ENCODE data around the gene GNB3. TPM values are rescaled to one million over a fixed set of nuclear protein-coding genes. Genes with fewer than 3 reads are reported as not detected.
A peak's percentile ranks its signal among the peaks of the same experiment; 100 is the strongest.
"Not testable (repeated sequence)": the region's sequence is repeated elsewhere in the genome, so short reads cannot be mapped to it uniquely, and the experiment has no call there.

Gene GNB3
- total RNA-seq, 3 donors from 2014 or later = 0.13 to 0.90 (median 0.38) TPM

- peaks cover 21% of the 10 kb centered on the region for H3K36me3 Mint-ChIP-seq (ENCODE audit: insufficient read depth)
- no peak for ATAC-seq
- H3K9me3 Mint-ChIP-seq = no peaks in the 10 kb centered on the region
- no peaks in the 10 kb centered on the region for H3K27me3 Mint-ChIP-seq (ENCODE audit: low read depth)
- peaks cover 25% of the 10 kb centered on the region for H3K4me1 Mint-ChIP-seq (ENCODE audit: low read depth)
- peak overlapping the region; percentile 94 for H3K4me3 Mint-ChIP-seq
- no peak for DNase-seq
Observed at GRCh38 chr12:6853626-6854025, 12.9 kb downstream of the GNB3 start.

DNA sequence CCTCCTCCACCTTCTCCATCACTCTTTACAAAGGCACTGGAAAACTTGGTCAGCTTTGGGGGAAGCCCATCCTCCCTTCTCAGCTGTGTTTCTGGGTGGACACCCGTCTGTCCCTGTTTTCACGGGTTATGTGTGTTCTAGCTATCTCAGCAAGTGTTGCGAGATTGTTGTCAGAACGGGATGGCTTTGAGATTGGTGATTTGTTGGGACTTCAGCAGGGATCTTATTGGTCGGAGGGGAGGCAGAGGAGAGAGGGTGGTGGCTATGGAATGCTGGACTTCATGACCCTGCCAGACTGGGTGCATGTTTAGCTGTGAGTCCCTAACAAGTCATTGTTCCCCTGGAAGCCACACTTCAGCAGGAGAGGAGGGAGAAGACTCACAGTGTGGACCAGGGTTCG is 13.3 kb downstream of the GNB3 start:
- H3K27me3 Mint-ChIP-seq (ENCODE audit: low read depth) = no peaks in the 10 kb centered on the region
- no peaks in the 10 kb centered on the region for H3K9me3 Mint-ChIP-seq
- H3K4me3 Mint-ChIP-seq = peak overlapping the region; percentile 94
- ATAC-seq (no peak), DNase-seq (no peak)
- peaks cover 25% of the 10 kb centered on the region for H3K4me1 Mint-ChIP-seq (ENCODE audit: low read depth)
- peaks cover 21% of the 10 kb centered on the region for H3K36me3 Mint-ChIP-seq (ENCODE audit: insufficient read depth)

- ATAC-seq (no peak), DNase-seq (no peak)
- Mint-ChIP-seq H3K36me3 (ENCODE audit: insufficient read depth) (peaks cover 29% of the 10 kb centered on the region), H3K4me3 (no peak overlapping the region), H3K4me1 (ENCODE audit: low read depth) (peaks cover 22% of the 10 kb centered on the region), H3K27me3 (ENCODE audit: low read depth) (no peaks in the 10 kb centered on the region), H3K9me3 (no peaks in the 10 kb centered on the region)
Observed at GRCh38 chr12:6855322-6855721, 14.6 kb downstream of the GNB3 start.

- no peak for DNase-seq
- no peaks in the 10 kb centered on the region for H3K9me3 Mint-ChIP-seq
- H3K4me3 Mint-ChIP-seq = no peak overlapping the region
- H3K36me3 Mint-ChIP-seq (ENCODE audit: insufficient read depth) = peaks cover 51% of the 10 kb centered on the region
- no peak for ATAC-seq
- H3K4me1 Mint-ChIP-seq (ENCODE audit: low read depth) = peaks cover 9% of the 10 kb centered on the region
- H3K27me3 Mint-ChIP-seq (ENCODE audit: low read depth) = no peaks in the 10 kb centered on the region
Observed at GRCh38 chr12:6858799-6859198, 18.1 kb downstream of the GNB3 start.

DNA sequence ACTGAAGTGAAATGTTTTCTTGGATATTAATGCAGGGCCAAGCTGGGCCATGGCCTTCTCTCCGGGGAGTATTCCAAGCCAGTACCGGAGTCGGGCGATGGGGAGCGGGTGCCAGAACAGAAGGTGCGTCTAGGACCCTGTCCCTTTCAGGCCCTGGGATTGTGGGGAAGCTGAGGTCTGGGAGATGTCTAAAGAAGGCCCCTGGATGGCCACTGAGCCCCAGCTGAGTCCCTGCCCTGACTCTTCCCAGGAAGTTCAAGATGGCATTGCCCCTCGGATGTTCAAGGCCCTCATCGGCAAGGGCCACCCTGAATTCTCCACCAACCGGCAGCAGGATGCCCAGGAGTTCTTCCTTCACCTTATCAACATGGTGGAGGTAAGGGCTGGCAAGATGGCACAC is 19.4 kb downstream of the GNB3 start:
- no peak for ATAC-seq
- no peaks in the 10 kb centered on the region for H3K9me3 Mint-ChIP-seq
- H3K27me3 Mint-ChIP-seq (ENCODE audit: low read depth) = no peaks in the 10 kb centered on the region
- no peaks in the 10 kb centered on the region for H3K4me1 Mint-ChIP-seq (ENCODE audit: low read depth)
- no peak overlapping the region for H3K4me3 Mint-ChIP-seq
- DNase-seq = no peak
- H3K36me3 Mint-ChIP-seq (ENCODE audit: insufficient read depth) = peaks cover 54% of the 10 kb centered on the region

GRCh38 chr12:6860942-6861341 is 20.2 kb downstream of the GNB3 start:
- H3K36me3 Mint-ChIP-seq (ENCODE audit: insufficient read depth) = peaks cover 55% of the 10 kb centered on the region
- H3K4me1 Mint-ChIP-seq (ENCODE audit: low read depth) = no peaks in the 10 kb centered on the region

DNA sequence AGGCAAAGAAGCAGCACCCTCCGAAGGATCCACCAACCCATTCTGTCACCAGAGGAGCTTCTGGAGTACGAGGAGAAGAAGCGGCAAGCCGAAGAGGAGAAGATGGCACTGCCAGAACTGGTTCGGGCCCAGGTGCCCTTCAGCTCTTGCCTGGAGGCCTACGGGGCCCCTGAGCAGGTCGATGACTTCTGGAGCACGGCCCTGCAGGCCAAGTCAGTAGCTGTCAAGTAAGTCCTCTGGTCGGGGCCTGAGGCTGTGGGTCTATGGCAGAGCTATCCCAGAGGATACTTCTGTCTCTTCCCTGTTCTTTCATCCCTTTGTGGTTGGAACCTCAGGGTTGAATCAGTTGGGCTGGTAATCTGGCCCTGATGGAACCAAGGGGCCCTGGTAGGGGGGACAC is 20.7 kb downstream of the GNB3 start:
- ATAC-seq = no peak
- Mint-ChIP-seq H3K27me3 (ENCODE audit: low read depth) (no peaks in the 10 kb centered on the region), H3K36me3 (ENCODE audit: insufficient read depth) (peaks cover 57% of the 10 kb centered on the region)

More at GRCh38 chr12:6860942-6861341, 20.2 kb downstream of the GNB3 start:
- Mint-ChIP-seq H3K4me3 (no peak overlapping the region), H3K27me3 (ENCODE audit: low read depth) (no peaks in the 10 kb centered on the region), H3K9me3 (no peaks in the 10 kb centered on the region)
- ATAC-seq (no peak), DNase-seq (no peak)

DNA sequence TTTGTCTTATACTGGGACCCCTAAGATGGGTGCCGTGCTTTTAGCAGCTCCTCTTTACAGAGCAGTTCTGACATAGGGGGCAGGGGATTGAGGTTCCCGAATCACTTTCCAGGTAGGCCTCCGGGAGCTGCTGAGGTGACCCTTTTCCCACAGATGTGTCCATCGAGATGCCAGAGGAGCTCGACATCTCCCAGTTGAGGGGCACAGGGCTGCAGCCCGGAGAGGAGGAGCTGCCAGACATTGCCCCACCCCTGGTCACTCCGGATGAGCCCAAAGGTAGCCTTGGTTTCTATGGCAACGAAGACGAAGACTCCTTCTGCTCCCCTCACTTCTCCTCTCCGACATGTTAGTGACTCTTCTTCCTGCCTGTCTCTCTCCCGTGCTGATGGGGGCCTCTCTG is 22.3 kb downstream of the GNB3 start:
- peaks cover 50% of the 10 kb centered on the region for H3K36me3 Mint-ChIP-seq (ENCODE audit: insufficient read depth)
- no peaks in the 10 kb centered on the region for H3K9me3 Mint-ChIP-seq
- H3K4me1 Mint-ChIP-seq (ENCODE audit: low read depth) = peaks cover 6% of the 10 kb centered on the region
- no peak for ATAC-seq
- DNase-seq = no peak
- no peak overlapping the region for H3K4me3 Mint-ChIP-seq
- no peaks in the 10 kb centered on the region for H3K27me3 Mint-ChIP-seq (ENCODE audit: low read depth)

More for the DNA sequence above, 20.7 kb downstream of the GNB3 start:
- Mint-ChIP-seq H3K4me1 (ENCODE audit: low read depth) (peaks cover under 1% of the 10 kb centered on the region), H3K9me3 (no peaks in the 10 kb centered on the region), H3K4me3 (no peak overlapping the region)
- DNase-seq = no peak

- DNase-seq (no peak), ATAC-seq (no peak)
- peaks cover 12% of the 10 kb centered on the region for H3K4me1 Mint-ChIP-seq (ENCODE audit: low read depth)
- H3K9me3 Mint-ChIP-seq = no peaks in the 10 kb centered on the region
- H3K4me3 Mint-ChIP-seq = no peak overlapping the region
- peaks cover 50% of the 10 kb centered on the region for H3K36me3 Mint-ChIP-seq (ENCODE audit: insufficient read depth)
- no peaks in the 10 kb centered on the region for H3K27me3 Mint-ChIP-seq (ENCODE audit: low read depth)
Observed at GRCh38 chr12:6863586-6864321, 23.0 kb downstream of the GNB3 start.

DNA sequence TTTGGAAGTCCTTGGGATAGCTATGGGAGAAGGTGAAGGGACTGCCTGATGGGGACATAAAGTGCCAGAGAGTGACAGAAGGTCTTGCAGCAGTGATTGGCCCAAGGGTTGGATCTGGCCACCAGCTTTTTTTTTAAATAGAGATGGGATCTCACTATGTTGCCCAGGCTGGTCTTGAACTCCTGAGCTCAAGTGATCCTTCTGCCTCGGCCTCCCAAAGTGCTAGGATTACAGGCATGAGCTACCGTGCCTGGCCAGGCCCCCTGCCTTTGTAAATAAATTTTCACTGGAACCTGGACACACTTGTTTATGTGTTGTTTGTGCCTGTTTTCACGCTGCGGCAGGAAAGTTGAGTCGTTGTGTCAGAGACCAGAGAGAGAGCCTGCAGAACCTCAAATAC is 24.6 kb downstream of the GNB3 start:
- H3K27me3 Mint-ChIP-seq (ENCODE audit: low read depth); DNase-seq; H3K9me3 Mint-ChIP-seq; ATAC-seq: not testable (repeated sequence)
- Mint-ChIP-seq H3K4me3 (peak overlapping the region; percentile 29), H3K4me1 (ENCODE audit: low read depth) (peaks cover 26% of the 10 kb centered on the region), H3K36me3 (ENCODE audit: insufficient read depth) (peaks cover 57% of the 10 kb centered on the region)

DNA sequence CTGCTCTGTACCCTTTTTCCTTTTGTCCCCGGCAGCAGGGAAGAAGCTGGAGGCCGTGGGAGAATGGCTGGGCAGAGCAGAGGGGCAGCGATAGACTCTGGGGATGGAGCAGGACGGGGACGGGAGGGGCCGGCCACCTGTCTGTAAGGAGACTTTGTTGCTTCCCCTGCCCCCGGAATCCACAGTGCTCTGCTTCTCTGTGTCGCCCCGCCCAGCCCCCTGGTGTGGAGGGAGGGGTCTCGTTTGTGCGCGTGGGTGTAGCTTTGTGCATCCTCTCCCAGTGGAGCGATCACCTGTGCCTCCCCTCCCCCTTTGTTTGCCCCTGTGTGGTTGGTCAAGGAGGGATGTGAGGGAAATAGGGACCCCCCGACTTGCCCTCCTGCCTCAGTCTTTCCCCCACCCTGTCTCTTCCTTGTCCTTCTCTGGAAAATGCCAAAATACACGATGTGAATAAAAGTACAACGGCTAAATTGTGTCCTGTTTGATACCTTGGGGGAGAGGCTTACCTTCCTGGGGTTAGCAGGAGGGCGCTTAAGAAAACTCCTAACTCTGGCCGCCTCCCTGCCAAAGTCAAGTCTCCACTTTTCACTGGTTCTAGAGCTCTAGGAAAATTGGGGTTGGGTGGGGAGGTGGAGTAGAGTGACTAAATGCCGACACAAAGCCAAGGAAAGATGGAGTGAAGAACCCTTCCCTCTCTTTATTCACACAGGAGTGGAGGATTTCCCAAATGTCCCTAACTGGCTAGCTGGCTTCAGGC is 25.6 kb downstream of the GNB3 start:
- no peak for DNase-seq
- ATAC-seq = no peak
- Mint-ChIP-seq H3K27me3 (ENCODE audit: low read depth) (no peaks in the 10 kb centered on the region), H3K4me3 (peak overlapping the region; percentile 93), H3K36me3 (ENCODE audit: insufficient read depth) (peaks cover 54% of the 10 kb centered on the region), H3K9me3 (no peaks in the 10 kb centered on the region), H3K4me1 (ENCODE audit: low read depth) (peaks cover 36% of the 10 kb centered on the region)

- Mint-ChIP-seq H3K9me3 (no peaks in the 10 kb centered on the region), H3K36me3 (ENCODE audit: insufficient read depth) (peaks cover 51% of the 10 kb centered on the region), H3K4me1 (ENCODE audit: low read depth) (peaks cover 42% of the 10 kb centered on the region), H3K4me3 (peak overlapping the region; percentile 93), H3K27me3 (ENCODE audit: low read depth) (no peaks in the 10 kb centered on the region)
- DNase-seq (no peak), ATAC-seq (peak; percentile 1 to 3)
Observed at GRCh38 chr12:6866920-6867412, 26.2 kb downstream of the GNB3 start.

GRCh38 chr12:6867413-6868210 is 26.9 kb downstream of the GNB3 start, which contains the start of gene TPI1:
TSS of gene TPI1 (plus strand) at chr12:6867531. CDS start at chr12:6867567, 36 bp downstream.
- H3K36me3 Mint-ChIP-seq (ENCODE audit: insufficient read depth) = peaks cover 47% of the 10 kb centered on the region
- no peaks in the 10 kb centered on the region for H3K9me3 Mint-ChIP-seq
- H3K4me1 Mint-ChIP-seq (ENCODE audit: low read depth) = peaks cover 49% of the 10 kb centered on the region

More at GRCh38 chr12:6867413-6868210, 26.9 kb downstream of the GNB3 start, which contains the start of gene TPI1:
- DNase-seq (peak; percentile 78), ATAC-seq (peak; percentile 79 to 81)
- Mint-ChIP-seq H3K4me3 (peak within 1 kb of the TSS; percentile 95), H3K27me3 (ENCODE audit: low read depth) (no peaks in the 10 kb centered on the region)

All from activated T-cell treated with anti-CD3 and anti-CD28 coated beads, Interleukin-2, amount 50 U/mL, for 4 hours (primary cell).